GM19372 (cell line): ENCODE data around the gene CHAD.

Experiments used
- ATAC-seq: cut with Tn5 transposase; IDR thresholded peaks from one replicate; pipeline ENCODE4 v1.9.1; 2021; ENCODE audit warnings: mild to moderate bottlenecking, low read depth, moderate library complexity; ENCODE audit not compliant: unreplicated experiment

The CHAD gene

GRCh38 chr17:50460831-50461526 lies 7.7 kb downstream of the CHAD start:
- ATAC-seq: no peak

GRCh38 chr17:50459756-50460155 lies 8.9 kb downstream of the CHAD start:
- ATAC-seq: no peak

DNA sequence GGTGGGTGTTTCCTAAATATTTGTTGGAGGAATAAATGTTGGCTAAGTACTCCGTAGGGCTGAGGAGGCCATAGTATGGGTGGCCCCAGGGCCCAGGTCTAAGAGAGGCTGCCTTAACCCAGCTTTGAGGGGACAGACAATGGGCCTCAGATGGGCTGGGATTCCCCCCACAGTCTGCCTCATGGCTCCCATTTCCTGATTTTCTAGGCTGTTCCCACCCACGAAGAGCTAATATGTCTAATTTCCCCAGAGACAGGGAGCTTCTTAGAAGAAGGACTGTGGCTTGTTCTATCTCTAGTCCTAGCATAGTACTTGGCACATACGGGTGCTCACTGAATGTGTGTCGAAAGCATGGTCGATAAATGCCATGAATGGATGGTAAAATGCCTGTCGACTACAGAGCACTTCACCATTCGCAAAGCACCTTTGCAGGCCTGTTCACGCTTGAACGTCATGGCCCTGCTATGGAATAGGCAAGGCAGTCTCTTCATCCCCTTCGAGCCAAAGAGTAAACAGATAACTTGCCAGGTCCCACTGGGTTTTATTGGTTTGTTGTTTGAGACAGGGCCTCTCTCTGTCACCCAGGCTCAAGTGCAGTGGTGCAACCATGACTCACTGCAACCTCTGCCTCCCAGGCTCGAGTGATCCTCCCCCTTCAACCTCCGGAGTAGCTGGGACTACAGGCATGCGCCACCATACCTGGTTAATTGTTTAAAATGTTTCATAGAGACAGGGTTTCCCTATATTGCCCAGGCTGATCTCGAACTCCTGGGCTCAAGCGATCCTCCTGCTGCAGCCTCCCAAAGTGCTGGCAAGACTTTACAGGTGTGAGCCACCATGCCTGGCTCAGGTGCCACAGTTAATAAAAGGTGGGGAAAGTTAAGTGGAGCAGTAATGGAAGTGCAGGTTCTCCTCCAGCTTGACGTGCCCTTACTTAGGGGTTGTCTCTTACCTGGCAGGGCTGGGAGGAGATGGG lies 9.7 kb downstream of the CHAD start:
- no peak for ATAC-seq

DNA sequence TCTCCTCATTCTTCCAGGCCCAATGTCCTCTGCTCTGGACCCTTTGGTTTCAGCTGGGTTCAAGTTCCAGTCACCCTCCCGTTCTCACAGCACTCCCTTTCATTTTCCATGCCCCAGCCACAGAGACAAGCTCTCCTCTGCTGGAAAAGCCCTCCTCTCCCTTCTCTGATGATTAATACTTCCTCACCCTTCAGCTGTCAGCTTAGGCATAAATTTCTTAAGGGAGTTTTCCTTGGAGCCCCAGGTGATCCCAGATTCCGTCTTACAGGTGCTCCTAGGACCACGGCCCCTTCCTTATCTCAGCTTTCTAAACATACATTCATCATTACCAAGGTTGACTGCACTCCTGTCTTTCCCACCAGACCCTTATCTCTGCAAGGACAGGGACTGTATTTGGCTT lies 10.4 kb downstream of the CHAD start:
- no peak for ATAC-seq

DNA sequence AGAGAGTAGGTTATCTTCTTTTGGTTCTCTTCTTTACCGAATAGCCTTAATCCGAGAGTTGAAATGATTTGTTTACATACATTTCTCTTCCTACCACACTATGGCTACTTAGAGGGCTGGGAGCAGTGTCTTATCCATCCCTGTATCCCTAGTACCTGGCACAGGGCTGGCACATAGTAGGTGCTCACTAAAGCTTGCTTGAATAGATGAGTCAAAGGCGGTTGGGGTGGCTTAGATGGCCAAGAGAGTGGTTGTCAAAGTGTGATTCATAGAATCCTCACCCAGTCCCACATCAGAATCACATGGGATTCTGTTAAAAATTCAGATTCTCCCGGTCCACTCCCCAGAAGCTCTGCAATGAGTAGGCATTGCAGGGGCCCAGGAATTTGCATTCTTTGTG lies 11.1 kb downstream of the CHAD start:
- ATAC-seq: no peak

DNA sequence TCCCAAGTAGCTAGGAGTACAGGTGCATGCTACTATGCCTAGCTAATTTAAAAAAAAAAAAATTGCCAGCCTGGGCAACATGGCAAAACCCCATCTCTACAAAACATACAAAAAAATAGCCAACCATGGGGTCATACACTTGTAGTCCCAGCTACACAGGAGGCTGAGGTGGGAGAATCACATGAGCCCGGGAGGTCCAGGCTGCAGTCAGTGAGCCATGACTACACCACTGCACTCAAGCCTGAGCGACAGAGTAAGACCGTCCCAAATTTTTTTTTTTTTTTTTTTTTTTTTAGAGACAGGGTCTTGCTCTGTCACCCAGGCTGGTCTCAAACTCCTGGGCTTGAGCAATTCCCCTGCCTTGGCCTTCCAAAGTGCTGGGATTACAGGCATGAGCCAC lies 14.8 kb downstream of the CHAD start:
- no peak for ATAC-seq

DNA sequence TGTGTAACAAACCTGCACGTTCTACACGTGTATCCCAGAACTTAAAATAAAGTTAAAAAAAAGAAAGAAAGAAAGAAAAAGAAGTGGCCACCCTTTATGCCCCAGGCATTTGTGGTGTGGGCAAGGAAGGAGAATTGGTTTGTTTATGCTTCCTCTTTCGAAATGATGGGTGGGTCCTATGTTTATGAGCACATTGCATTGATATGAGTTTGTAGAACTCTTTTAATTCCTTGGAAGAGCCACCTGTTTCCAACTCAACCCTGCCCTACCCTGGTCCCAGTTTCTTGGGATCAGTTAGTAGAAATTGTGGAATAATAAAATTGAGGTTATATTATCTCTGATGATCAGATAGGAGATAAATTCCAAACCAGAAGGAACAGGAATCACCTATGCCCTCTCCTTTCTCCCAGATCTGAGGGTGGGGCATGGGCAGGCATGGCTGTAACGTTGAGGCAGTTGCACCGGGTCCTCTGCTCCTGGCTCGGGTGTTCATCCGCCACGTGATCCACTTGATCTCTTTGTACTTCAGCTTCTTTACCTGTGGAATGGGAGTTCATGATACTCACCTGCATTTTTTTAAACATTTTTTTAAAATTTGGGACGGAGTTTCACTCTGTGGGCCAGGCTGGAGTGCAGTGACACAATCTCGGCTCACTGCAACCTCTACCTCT lies 15.9 kb downstream of the CHAD start:
- ATAC-seq: no peak

- ATAC-seq: no peak
Measured at GRCh38 chr17:50451943-50452629, 16.6 kb downstream of the CHAD start.

DNA sequence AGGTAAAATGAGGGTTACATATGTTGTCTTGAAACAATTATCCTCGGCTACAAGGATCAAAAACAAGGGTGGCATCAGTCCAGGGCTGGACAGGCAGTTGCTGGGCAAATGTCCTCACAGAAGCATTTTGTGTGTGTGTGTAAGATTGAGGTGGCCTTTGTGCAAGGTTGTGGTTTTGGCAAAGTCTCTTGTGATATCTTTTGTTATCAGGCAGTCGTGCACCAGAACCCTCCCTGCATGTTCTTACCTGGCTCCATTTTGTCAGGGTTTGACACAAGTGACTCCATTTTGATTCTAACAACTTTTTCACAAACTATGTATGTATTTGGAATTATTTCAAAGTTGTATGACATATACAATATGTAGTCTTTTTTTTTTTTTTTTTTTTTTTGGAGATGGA lies 20.0 kb downstream of the CHAD start:
- ATAC-seq: no peak

DNA sequence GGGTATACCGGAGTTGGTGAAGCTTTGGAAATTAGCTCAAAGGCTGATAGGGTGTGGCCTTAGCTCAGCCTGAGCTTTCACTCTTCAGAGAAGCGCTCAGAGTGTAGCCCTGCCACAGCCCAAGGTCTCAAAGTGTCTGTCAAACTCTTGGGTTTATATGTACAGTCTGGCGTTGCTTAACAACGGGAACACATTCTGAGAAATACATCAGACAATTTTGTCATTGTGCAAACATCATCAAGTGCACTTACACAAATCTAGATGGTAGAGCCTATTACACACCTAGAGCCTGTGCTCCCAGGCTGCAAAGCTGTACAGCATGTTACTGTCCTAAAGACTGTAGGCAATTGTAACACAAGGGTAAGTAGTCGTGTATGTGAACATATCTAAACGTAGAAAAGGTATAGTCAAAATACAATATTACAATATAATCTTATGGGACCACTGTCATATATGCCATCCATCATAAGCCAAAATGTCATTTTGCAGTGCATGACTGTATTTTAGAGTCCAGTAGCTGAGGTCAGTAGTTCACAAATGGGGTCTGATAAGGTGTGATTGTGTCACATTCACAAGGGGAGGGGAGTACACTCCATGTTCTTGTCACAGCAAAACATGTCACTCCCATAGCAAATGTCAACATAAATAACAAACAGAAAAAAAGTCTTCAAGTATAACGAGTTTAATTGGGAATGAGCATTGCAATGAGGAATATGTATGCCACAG lies 20.6 kb downstream of the CHAD start:
- no peak for ATAC-seq

DNA sequence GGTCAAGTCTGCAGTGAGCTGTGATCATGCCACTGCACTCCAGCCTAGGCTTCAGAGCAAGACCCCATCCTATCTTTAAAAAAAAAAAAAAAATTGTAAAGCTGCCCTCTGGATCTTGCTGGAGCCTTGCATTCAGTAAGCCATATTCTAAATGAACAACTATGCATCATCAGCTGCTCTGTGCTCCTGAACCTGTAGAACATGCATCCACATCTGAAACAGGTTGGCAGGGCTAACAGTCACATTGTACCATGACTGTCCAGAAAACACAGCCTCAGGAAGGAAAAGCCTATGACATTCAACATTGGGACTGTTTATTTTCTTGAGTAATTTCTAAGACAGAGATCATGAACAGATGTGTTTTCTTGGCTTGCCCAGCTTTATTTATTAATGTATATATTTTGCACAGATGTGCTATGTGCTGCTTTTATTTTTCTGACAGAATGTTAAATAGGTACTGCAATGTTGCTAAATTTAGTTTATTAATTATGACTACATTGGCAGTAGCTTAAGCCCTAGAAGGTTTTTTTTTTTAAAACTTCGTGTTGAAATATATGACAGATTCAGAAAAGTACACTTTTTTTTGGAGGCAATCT lies 22.9 kb downstream of the CHAD start:
- no peak for ATAC-seq

GRCh38 chr17:50444841-50445715 lies 23.6 kb downstream of the CHAD start:
- no peak for ATAC-seq

DNA sequence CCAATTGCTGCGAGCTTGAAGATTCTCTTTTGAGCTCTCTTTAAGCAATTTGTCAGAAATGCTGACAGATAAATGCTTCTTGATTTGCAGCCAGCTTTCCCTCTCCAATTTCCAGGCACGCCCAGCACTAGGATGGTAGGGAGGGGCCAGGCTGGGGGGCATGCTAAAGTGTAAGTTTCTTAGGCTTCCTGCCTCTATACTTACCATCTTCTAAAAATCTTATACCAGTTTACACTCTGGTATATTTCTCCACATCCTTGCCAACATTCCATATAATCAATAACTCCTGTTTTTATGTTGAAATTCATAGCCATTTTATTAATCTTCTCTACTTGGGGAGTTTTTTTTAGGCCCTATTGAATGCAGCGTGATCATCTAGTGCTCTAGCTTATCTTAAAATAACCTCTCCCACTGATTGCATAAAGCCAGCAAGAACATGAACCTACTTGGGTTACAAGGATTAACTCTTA lies 25.1 kb downstream of the CHAD start:
- no peak for ATAC-seq

DNA sequence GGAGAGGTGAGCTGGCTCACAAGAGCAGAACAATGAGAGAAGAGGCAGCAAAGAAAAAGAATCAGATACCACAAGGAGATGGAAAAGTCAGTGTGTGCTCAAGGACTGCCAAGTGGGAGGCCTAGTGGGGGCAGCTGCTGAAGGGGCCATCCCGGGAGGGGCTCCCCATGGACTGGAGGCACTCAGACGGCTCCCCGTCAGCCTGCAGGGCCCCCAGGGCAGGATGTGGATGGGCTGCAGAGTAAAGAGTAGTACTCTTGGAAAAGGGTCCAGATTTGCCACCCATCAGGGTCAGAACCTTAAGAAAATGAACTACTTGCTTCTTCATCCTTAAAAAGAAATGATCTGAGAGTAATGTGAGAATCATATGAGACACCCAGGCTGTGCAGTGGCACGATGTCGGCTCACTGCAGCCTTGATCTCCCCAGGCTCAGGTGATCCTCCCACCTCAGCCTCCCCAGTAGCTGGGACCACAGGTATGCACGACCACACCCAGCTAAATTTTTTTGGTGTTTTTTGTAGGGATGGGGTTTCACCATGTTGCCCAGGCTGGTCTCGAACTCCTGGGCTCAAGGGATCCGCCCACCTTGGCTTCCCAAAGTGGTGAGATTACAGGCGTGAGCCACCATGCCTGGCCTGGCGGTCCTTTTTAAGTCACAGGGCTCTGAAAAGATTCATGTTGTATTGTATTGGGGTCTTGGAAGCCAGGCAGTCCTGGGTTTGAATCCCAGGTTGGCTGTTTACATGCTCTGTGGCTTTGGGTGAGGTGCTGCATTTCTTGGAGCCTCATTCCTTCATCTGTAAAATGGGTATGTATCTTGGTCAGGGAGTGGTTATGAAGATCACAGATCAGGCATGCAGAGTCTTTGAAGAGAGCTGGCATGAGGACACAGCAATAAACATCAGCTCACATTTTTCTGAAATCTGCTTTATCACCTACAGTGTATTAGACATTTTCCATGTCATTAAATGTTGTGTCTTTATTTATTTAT lies 27.5 kb downstream of the CHAD start:
- ATAC-seq: no peak

DNA sequence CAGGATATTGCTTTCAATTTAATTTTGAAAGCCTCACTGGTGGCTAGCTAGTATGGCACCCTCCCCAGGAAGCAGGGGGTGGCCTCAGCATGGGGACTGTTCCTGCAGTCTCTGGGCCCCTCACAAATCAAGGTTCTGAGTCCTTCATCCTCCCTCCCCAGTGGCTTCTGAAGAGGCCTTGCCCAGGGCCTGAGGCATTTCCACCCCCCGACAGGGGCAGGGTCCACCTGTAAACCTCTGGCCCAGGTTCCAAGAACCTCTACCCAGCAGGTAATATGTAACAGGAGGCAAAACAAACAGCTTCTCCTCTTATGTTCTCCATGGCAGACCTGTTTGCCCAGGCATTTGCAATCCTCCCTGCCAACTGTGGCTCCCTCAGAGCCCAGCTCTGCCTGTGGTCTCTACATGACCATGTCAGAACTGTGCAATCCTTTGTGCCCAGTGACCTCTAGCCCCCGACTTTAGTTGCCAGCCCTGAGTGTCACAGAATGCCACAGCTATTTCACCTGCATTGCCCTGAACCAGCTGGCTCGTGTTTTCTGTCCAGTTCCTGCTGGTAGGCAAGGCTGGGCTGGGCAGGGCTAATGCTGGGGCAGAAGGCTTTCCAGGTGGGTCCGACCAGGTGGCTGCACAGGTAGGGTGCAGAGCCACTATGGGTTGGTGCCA lies 28.4 kb downstream of the CHAD start:
- no peak for ATAC-seq

GRCh38 chr17:50439008-50439407 lies 29.7 kb downstream of the CHAD start:
- ATAC-seq: no peak

DNA sequence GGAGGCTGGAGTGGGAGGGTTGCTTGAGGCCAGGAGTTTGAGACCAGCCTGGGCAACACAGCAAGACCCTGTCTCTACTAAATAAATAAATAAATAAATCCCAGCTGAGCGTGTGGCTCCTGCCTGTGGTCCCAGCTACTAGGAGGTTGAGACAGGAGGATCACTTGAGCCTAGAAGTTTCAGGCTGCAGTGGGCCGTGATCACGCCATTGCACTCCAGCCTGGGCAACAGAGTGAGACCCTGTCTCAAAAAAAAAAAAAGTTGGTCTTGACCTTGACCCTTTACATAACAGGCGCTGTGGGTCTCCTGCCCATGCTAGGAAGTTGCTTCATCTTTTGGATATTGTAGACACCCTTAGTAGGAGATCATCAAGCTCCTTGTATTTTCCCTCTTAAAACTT lies 31.3 kb downstream of the CHAD start:
- no peak for ATAC-seq
